HepG2 (cell line): Measurements from ENCODE around the gene BOLA2B. TPM values are rescaled to one million over a fixed set of nuclear protein-coding genes. Genes with fewer than 3 reads are reported as not detected.

Experiments used
- GFI1 ChIP-seq: sonication (generic); formaldehyde crosslinking; IDR thresholded peaks from 2 replicates; pipeline ENCODE4 v1.5.0; 2020; ENCODE audit warnings: missing genetic modification reagents, mild to moderate bottlenecking, borderline replicate concordance
- HNF4G ChIP-seq, 2 experiments: sonication (generic) in 1 of 2; formaldehyde crosslinking in 1 of 2; IDR thresholded peaks; 2 replicates each; pipeline versions ENCODE4 v1.4.0 to v1.6.1; 2011 to 2020; ENCODE audit warnings: borderline replicate concordance in 2 of 2, low read depth in 2 of 2, mild to moderate bottlenecking in 2 of 2, low read length in 1 of 2, missing genetic modification reagents in 1 of 2, moderate library complexity in 1 of 2
- HNRNPL ChIP-seq: fragments of 200-400 bp; formaldehyde crosslinking; IDR thresholded peaks from 2 replicates; pipeline ENCODE4 v1.6.1; 2017; ENCODE audit warnings: mild to moderate bottlenecking, low read depth, low read length
- HNRNPLL ChIP-seq: fragments of 200-400 bp; formaldehyde crosslinking; IDR thresholded peaks from 2 replicates; pipeline ENCODE4 v1.6.1; 2017; ENCODE audit warnings: mild to moderate bottlenecking, low read depth, low read length; ENCODE audit not compliant: poor library complexity, severe bottlenecking
- MXI1 ChIP-seq: IDR thresholded peaks from 3 replicates; pipeline ENCODE4 v1.6.1; 2012; ENCODE audit warnings: low read depth, low read length, inconsistent platforms, borderline replicate concordance
- PHF20 ChIP-seq: sonication (generic); formaldehyde crosslinking; IDR thresholded peaks from 2 replicates; pipeline ENCODE4 v1.5.0; 2020; ENCODE audit warnings: mild to moderate bottlenecking, missing genetic modification reagents
- PRPF4 ChIP-seq: fragments of 200-400 bp; formaldehyde crosslinking; IDR thresholded peaks from 2 replicates; pipeline ENCODE4 v1.6.1; 2016; ENCODE audit warnings: low read length, low read depth; ENCODE audit not compliant: poor library complexity, severe bottlenecking
- SALL1 ChIP-seq: sonication (generic); formaldehyde crosslinking; IDR thresholded peaks from 2 replicates; pipeline ENCODE4 v1.8.0; 2022; ENCODE audit warnings: mild to moderate bottlenecking, missing genetic modification reagents
- SMARCC2 ChIP-seq: fragments of 450-650 bp; IDR thresholded peaks from 2 replicates; pipeline ENCODE4 v1.6.1; 2017; ENCODE audit warnings: antibody characterized with exemption, mild to moderate bottlenecking
- SMC3 ChIP-seq: IDR thresholded peaks from 2 replicates; pipeline ENCODE4 v1.6.1; 2011; ENCODE audit warnings: low read length, improper control_type of control experiment
- TCF7 ChIP-seq: sonication (generic); IDR thresholded peaks from 2 replicates; pipeline ENCODE4 v1.6.1; 2016; ENCODE audit warnings: antibody characterized with exemption, low read depth
- ZFP36L1 ChIP-seq: sonication (generic); formaldehyde crosslinking; IDR thresholded peaks from 2 replicates; pipeline ENCODE4 v1.8.0; 2022; ENCODE audit warnings: mild to moderate bottlenecking, missing genetic modification reagents, moderate library complexity
- ZNF460 ChIP-seq: sonication (generic); formaldehyde crosslinking; IDR thresholded peaks from 2 replicates; pipeline ENCODE4 v1.5.1; 2020; ENCODE audit warnings: missing genetic modification reagents, mild to moderate bottlenecking, borderline replicate concordance
- ZNF570 ChIP-seq: sonication (generic); formaldehyde crosslinking; IDR thresholded peaks from 2 replicates; pipeline ENCODE4 v1.4.0; 2020; ENCODE audit warnings: mild to moderate bottlenecking, missing genetic modification reagents, borderline replicate concordance
- ZNF724P ChIP-seq: sonication (generic); formaldehyde crosslinking; IDR thresholded peaks from 2 replicates; pipeline ENCODE4 v1.8.0; 2022; ENCODE audit warnings: missing genetic modification reagents, borderline replicate concordance
- ZSCAN21 ChIP-seq: sonication (generic); formaldehyde crosslinking; IDR thresholded peaks from 2 replicates; pipeline ENCODE4 v1.8.0; 2022; ENCODE audit warnings: mild to moderate bottlenecking, missing genetic modification reagents, moderate library complexity, borderline replicate concordance
- polyA plus RNA-seq, 8 experiments: library from polyadenylated mRNA; depleted of rRNA in 3 of 8; stranded (reverse) in 7 of 8; unstranded in 1 of 8; fragments of >200 nt; fragmentation: Illumina TruSeq in 4 of 8; extraction: Trizol in 4 of 8; gene quantifications; 2 replicates each; pipeline versions ENCODE4 v1.2.1 to v1.2.3, GENCODE V29; 2011 to 2016; ENCODE audit warnings: low read depth in 4 of 8, missing spikeins in 1 of 8, mixed read lengths in 1 of 8; ENCODE audit not compliant: insufficient read depth in 1 of 8
- total RNA-seq, 5 experiments: library from RNA; depleted of rRNA; stranded (reverse); fragments of >200 nt; fragmentation: Illumina TruSeq; extraction: Trizol; gene quantifications; 2 replicates each; pipeline ENCODE4 v1.2.3, GENCODE V29; 2016; ENCODE audit warnings: low read depth in 1 of 5
- TF ChIP-seq, protein P1 (sequence below): sonication (generic); formaldehyde crosslinking; IDR thresholded peaks from 2 replicates; pipeline ENCODE4 v1.4.0; 2020; ENCODE audit warnings: missing genetic modification reagents
- TF ChIP-seq, protein P2 (sequence below): sonication (generic); formaldehyde crosslinking; IDR thresholded peaks from 2 replicates; pipeline ENCODE4 v1.8.0; 2022; ENCODE audit warnings: missing genetic modification reagents, low read depth, mild to moderate bottlenecking, borderline replicate concordance
- TF ChIP-seq, protein P3 (sequence below): sonication (generic); formaldehyde crosslinking; IDR thresholded peaks from 2 replicates; pipeline ENCODE4 v1.5.1; 2020; ENCODE audit warnings: missing genetic modification reagents, mild to moderate bottlenecking, borderline replicate concordance
- TF ChIP-seq, protein P4 (sequence below): sonication (generic); formaldehyde crosslinking; IDR thresholded peaks from 2 replicates; pipeline ENCODE4 v1.4.0; 2020; ENCODE audit warnings: mild to moderate bottlenecking, low read depth, missing genetic modification reagents

Gene BOLA2B
- total and polyA plus RNA-seq, 2 of the 13 experiments (the other 11 are each of a cell fraction or from before 2014, with no cell fraction given), result 63.8 to 295 TPM

DNA sequence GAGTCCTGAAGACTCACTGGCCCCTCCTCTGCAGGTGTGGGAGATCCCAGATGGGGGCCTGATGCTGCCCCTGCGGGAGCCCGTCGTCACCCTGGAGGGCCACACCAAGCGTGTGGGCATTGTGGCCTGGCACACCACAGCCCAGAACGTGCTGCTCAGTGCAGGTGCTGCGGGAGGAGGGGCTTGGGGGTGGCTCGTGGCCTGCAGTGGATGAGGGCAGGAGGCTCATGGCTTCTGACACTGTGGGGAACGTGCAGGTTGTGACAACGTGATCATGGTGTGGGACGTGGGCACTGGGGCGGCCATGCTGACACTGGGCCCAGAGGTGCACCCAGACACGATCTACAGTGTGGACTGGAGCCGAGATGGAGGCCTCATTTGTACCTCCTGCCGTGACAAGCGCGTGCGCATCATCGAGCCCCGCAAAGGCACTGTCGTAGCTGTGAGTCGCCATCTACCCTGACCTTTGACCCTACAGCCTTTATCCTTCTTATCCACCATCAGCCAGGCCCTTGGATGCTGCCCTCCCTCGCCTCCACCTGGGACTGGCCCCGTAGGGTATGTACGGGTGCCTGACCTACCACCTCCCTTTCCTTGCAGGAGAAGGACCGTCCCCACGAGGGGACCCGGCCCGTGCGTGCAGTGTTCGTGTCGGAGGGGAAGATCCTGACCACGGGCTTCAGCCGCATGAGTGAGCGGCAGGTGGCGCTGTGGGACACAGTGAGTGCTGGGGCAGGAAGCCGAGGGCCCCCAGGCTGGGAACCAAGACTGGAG is 6.5 kb downstream of the BOLA2B start (continued):
- TF ChIP-seq MXI1 (0 out of 3 replicates have a peak, but pooled peaks have one; percentile 39), GFI1 (CRISPR knock-in tag) (no peak), ZSCAN21 (CRISPR knock-in tag) (no peak), PRPF4 (no peak), HNF4G (IDR thresholded peaks at IDR 0.05; ENCODE audit: borderline replicate concordance, low read depth, low read length) (peak; percentile 32; the same call in 1 of the 2 replicates), HNF4G (CRISPR knock-in tag; IDR thresholded peaks at IDR 0.05; ENCODE audit: borderline replicate concordance, low read depth) (no peak), ZNF724P (CRISPR knock-in tag) (no peak), SALL1 (CRISPR knock-in tag) (no peak), HNRNPLL (no peak), ZFP36L1 (CRISPR knock-in tag) (no peak), TCF7 (no peak), SMC3 (no peak), ZNF460 (CRISPR knock-in tag) (no peak), PHF20 (no peak), ZNF570 (CRISPR knock-in tag) (0 out of 2 replicates have a peak, but pooled peaks have one; percentile 41), SMARCC2 (no peak), HNRNPL (peak; percentile 53; the same call in 1 of the 2 replicates)
- TF ChIP-seq, protein P1, sequence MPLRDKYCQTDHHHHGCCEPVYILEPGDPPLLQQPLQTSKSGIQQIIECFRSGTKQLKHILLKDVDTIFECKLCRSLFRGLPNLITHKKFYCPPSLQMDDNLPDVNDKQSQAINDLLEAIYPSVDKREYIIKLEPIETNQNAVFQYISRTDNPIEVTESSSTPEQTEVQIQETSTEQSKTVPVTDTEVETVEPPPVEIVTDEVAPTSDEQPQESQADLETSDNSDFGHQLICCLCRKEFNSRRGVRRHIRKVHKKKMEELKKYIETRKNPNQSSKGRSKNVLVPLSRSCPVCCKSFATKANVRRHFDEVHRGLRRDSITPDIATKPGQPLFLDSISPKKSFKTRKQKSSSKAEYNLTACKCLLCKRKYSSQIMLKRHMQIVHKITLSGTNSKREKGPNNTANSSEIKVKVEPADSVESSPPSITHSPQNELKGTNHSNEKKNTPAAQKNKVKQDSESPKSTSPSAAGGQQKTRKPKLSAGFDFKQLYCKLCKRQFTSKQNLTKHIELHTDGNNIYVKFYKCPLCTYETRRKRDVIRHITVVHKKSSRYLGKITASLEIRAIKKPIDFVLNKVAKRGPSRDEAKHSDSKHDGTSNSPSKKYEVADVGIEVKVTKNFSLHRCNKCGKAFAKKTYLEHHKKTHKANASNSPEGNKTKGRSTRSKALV (CRISPR knock-in tag), result no peak
- TF ChIP-seq, protein P2, sequence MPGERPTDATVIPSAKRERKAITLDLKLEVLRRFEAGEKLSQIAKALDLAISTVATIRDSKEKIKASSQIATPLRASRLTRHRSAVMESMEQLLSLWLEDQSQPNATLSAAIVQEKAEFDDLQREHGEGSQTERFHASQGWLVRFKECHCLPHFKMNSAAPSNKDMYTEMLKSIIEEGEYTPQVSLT (CRISPR knock-in tag), result no peak
- TF ChIP-seq, protein P3, sequence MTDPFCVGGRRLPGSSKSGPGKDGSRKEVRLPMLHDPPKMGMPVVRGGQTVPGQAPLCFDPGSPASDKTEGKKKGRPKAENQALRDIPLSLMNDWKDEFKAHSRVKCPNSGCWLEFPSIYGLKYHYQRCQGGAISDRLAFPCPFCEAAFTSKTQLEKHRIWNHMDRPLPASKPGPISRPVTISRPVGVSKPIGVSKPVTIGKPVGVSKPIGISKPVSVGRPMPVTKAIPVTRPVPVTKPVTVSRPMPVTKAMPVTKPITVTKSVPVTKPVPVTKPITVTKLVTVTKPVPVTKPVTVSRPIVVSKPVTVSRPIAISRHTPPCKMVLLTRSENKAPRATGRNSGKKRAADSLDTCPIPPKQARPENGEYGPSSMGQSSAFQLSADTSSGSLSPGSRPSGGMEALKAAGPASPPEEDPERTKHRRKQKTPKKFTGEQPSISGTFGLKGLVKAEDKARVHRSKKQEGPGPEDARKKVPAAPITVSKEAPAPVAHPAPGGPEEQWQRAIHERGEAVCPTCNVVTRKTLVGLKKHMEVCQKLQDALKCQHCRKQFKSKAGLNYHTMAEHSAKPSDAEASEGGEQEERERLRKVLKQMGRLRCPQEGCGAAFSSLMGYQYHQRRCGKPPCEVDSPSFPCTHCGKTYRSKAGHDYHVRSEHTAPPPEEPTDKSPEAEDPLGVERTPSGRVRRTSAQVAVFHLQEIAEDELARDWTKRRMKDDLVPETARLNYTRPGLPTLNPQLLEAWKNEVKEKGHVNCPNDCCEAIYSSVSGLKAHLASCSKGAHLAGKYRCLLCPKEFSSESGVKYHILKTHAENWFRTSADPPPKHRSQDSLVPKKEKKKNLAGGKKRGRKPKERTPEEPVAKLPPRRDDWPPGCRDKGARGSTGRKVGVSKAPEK (CRISPR knock-in tag), result no peak
- TF ChIP-seq, protein P4, sequence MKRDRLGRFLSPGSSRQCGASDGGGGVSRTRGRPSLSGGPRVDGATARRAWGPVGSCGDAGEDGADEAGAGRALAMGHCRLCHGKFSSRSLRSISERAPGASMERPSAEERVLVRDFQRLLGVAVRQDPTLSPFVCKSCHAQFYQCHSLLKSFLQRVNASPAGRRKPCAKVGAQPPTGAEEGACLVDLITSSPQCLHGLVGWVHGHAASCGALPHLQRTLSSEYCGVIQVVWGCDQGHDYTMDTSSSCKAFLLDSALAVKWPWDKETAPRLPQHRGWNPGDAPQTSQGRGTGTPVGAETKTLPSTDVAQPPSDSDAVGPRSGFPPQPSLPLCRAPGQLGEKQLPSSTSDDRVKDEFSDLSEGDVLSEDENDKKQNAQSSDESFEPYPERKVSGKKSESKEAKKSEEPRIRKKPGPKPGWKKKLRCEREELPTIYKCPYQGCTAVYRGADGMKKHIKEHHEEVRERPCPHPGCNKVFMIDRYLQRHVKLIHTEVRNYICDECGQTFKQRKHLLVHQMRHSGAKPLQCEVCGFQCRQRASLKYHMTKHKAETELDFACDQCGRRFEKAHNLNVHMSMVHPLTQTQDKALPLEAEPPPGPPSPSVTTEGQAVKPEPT (CRISPR knock-in tag), result 0 out of 2 replicates have a peak, but pooled peaks have one; percentile 66
